Measurements from ENCODE around the gene KIAA2012. TPM values are rescaled to one million over a fixed set of nuclear protein-coding genes. Genes with fewer than 3 reads are reported as not detected.

KIAA2012 gene
- total and polyA plus RNA-seq, 2 of the 4 experiments (the other 2 are of a cell fraction): under 0.01 to 0.09 TPM

DNA sequence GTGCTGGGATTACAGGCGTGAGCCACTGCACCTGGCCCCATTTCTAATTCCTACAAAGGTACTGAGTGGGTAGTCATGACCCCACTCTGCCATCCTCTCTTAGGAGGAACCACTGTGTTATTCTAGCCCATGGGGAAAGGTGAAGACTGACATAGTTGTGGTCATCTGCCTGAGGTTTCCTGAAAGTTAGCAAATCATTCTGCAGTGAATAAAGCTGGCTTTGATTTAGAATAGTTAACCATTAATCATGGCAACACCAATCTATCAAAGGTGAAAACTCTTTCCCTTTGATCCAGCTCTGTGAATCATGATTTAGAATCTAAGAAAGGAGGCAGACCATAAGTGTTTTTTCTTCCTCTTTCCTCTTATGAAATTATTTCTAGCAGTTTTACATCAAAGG is 114.5 kb downstream of the KIAA2012 start:
- no peak overlapping the region for H3K56ac ChIP-seq (ENCODE audit: extremely low read depth, insufficient read depth, low read length)
- no peak overlapping the region for H3K14ac ChIP-seq (replicated peaks; ENCODE audit: low read depth, low read length)
- no peak overlapping the region for H2AFZ ChIP-seq (replicated peaks; ENCODE audit: low read length, poor library complexity)
- in situ Hi-C loops (cut with MboI; ENCODE audit: low sequenced_read_pairs): no loop called here
- H3K79me1 ChIP-seq (ENCODE audit: low read depth in 1 of 2, low read length in 2 of 2): no peaks in the 10 kb centered on the region; a peak in 1 of 4 replicates
- no peak overlapping the region for H2BK15ac ChIP-seq (ENCODE audit: low read depth, low read length)
- H4K8ac ChIP-seq (ENCODE audit: low read depth in 2 of 2, low read length in 2 of 2): no peak overlapping the region
- no peak overlapping the region for H2AK5ac ChIP-seq (ENCODE audit: low read depth, low read length)
- no peak overlapping the region for H4K5ac ChIP-seq (ENCODE audit: low read depth, low read length)
- no peak overlapping the region for H2BK120ac ChIP-seq (ENCODE audit: low read depth, low read length)
- H2BK20ac ChIP-seq (ENCODE audit: low read depth, low read length): no peak overlapping the region; the same call in 1 of the 2 replicates
- CTCF ChIA-PET: no interaction called here
- no peak overlapping the region for H3K23ac ChIP-seq (ENCODE audit: low read depth, low read length)
- no peak overlapping the region for H3K4me3 ChIP-seq (ENCODE audit: insufficient read depth, low read depth, low read length)
- H3K4me2 ChIP-seq (ENCODE audit: low read depth, low read length): no peak overlapping the region
- TF ChIP-seq CEBPB (IDR thresholded peaks at IDR 0.05; ENCODE audit: low read depth, low read length): no peak
- no peak for TF ChIP-seq MAFK (IDR thresholded peaks at IDR 0.05; ENCODE audit: low read depth, low read length)
- TF ChIP-seq RFX5 (IDR thresholded peaks at IDR 0.05; ENCODE audit: low read depth, low read length): no peak
- TF ChIP-seq POLR2A (IDR thresholded peaks at IDR 0.05; ENCODE audit: low read depth, low read length): no peak
- no peak for TF ChIP-seq CHD1 (IDR thresholded peaks at IDR 0.05; ENCODE audit: low read depth, low read length)
- TF ChIP-seq NFE2L2 (IDR thresholded peaks at IDR 0.05; ENCODE audit: low read depth, low read length): no peak
- no peak for TF ChIP-seq BHLHE40 (IDR thresholded peaks at IDR 0.05; ENCODE audit: low read depth, low read length)
- TF ChIP-seq RCOR1 (IDR thresholded peaks at IDR 0.05; ENCODE audit: insufficient replicate concordance, low read length): no peak
- TF ChIP-seq RAD21 (IDR thresholded peaks at IDR 0.05; ENCODE audit: low read length): no peak
- TF ChIP-seq, protein P1, sequence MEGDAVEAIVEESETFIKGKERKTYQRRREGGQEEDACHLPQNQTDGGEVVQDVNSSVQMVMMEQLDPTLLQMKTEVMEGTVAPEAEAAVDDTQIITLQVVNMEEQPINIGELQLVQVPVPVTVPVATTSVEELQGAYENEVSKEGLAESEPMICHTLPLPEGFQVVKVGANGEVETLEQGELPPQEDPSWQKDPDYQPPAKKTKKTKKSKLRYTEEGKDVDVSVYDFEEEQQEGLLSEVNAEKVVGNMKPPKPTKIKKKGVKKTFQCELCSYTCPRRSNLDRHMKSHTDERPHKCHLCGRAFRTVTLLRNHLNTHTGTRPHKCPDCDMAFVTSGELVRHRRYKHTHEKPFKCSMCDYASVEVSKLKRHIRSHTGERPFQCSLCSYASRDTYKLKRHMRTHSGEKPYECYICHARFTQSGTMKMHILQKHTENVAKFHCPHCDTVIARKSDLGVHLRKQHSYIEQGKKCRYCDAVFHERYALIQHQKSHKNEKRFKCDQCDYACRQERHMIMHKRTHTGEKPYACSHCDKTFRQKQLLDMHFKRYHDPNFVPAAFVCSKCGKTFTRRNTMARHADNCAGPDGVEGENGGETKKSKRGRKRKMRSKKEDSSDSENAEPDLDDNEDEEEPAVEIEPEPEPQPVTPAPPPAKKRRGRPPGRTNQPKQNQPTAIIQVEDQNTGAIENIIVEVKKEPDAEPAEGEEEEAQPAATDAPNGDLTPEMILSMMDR (conservative IDR thresholded peaks at IDR 0.05; ENCODE audit: low read depth, low read length): no peak
- no peak for TF ChIP-seq MAZ (IDR thresholded peaks at IDR 0.05; ENCODE audit: borderline replicate concordance, low read depth, low read length)
- TF ChIP-seq, protein P2, sequence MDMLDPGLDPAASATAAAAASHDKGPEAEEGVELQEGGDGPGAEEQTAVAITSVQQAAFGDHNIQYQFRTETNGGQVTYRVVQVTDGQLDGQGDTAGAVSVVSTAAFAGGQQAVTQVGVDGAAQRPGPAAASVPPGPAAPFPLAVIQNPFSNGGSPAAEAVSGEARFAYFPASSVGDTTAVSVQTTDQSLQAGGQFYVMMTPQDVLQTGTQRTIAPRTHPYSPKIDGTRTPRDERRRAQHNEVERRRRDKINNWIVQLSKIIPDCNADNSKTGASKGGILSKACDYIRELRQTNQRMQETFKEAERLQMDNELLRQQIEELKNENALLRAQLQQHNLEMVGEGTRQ (IDR thresholded peaks at IDR 0.05; ENCODE audit: low read depth, low read length): no peak
- TF ChIP-seq, protein P3, sequence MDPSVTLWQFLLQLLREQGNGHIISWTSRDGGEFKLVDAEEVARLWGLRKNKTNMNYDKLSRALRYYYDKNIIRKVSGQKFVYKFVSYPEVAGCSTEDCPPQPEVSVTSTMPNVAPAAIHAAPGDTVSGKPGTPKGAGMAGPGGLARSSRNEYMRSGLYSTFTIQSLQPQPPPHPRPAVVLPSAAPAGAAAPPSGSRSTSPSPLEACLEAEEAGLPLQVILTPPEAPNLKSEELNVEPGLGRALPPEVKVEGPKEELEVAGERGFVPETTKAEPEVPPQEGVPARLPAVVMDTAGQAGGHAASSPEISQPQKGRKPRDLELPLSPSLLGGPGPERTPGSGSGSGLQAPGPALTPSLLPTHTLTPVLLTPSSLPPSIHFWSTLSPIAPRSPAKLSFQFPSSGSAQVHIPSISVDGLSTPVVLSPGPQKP (IDR thresholded peaks at IDR 0.05; ENCODE audit: borderline replicate concordance, low read depth, low read length): no peak
- no peak for TF ChIP-seq MXI1 (IDR thresholded peaks at IDR 0.05; ENCODE audit: borderline replicate concordance, low read depth, low read length)
- TF ChIP-seq FOS (IDR thresholded peaks at IDR 0.05; ENCODE audit: low read depth, low read length): no peak
- TF ChIP-seq SMC3 (IDR thresholded peaks at IDR 0.05; ENCODE audit: low read depth, low read length): no peak
- no peaks in the 10 kb centered on the region for H3K9me3 ChIP-seq (ENCODE audit: control insufficient read depth, insufficient read depth, low read length)
- no CpG with 5 or more reads among the region's 1 CpG for WGBS, 2 experiments (ENCODE audit: extremely low coverage in 2 of 2, insufficient read length in 1 of 2)
- peaks cover 14% of the 10 kb centered on the region for H3K9me1 ChIP-seq (ENCODE audit: insufficient read depth, low read length)
- no peaks in the 10 kb centered on the region for H4K20me1 ChIP-seq (ENCODE audit: insufficient read depth, low read length)
- dilution Hi-C loops (cut with HindIII; ENCODE audit: low sequenced_read_pairs, unreplicated experiment): no loop called here
- H3K9ac ChIP-seq (ENCODE audit: low read depth, low read length): no peak overlapping the region
- DNase-seq (no peak), ATAC-seq (ENCODE audit: low read depth) (no peak)
- no peak overlapping the region for H3K18ac ChIP-seq (ENCODE audit: low read depth, low read length)
- POLR2A ChIA-PET (ENCODE audit: unreplicated experiment): no interaction called here
- no TSS peak for BruUV-seq (replicated peaks)
- H3K27ac ChIP-seq (ENCODE audit: insufficient read depth, low read length): no peak overlapping the region
- no peaks in the 10 kb centered on the region for H3K36me3 ChIP-seq (ENCODE audit: control insufficient read depth, insufficient read depth, low read length)
- H3K4ac ChIP-seq (ENCODE audit: low read depth, low read length): no peak overlapping the region
- intact Hi-C loops (cut with micrococcal nuclease): no loop called here
- no peak overlapping the region for H2AK9ac ChIP-seq (replicated peaks; ENCODE audit: low read depth, low read length, poor library complexity)
- H4K91ac ChIP-seq (ENCODE audit: insufficient read depth, low read depth, low read length): no peak overlapping the region
- H3K4me1 ChIP-seq (ENCODE audit: control insufficient read depth, insufficient read depth, low read length): peaks cover 10% of the 10 kb centered on the region
- H3K27me3 ChIP-seq (ENCODE audit: control insufficient read depth, insufficient read depth, low read length): no peaks in the 10 kb centered on the region
- no peak overlapping the region for H2BK5ac ChIP-seq (ENCODE audit: low read depth, low read length, poor library complexity, severe bottlenecking)

Data from IMR-90 (cell line).